ENCODE data around the gene TMEM245. TPM values are rescaled to one million over a fixed set of nuclear protein-coding genes. Genes with fewer than 3 reads are reported as not detected.
A peak's percentile ranks its signal among the peaks of the same experiment; 100 is the strongest.

TMEM245 gene
- total RNA-seq, 1 experiment from 2014 or later, result 54.0 TPM

DNA sequence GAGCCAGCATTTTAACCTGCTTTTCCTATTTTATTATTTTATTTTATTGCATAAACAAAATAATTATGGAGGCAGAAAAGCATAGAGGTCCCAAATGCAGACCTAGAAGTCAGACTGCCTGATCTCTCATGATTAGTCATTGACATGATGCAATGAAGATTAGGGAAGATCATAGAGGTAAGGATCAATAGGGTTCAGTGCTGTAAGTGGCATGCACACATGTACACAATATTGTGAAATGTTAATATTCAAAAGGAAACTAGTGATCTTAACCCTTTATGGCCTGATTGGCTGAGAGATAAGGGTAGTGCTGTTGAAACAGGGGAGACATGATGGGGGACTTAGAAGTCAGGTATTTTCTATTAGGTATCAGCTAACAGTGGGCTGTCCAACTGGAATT lies 48.4 kb upstream of the TMEM245 start (continued):
- no peak for TF ChIP-seq SIN3A (IDR thresholded peaks at IDR 0.05; ENCODE audit: borderline replicate concordance, insufficient read depth, low read depth, low read length)

DNA sequence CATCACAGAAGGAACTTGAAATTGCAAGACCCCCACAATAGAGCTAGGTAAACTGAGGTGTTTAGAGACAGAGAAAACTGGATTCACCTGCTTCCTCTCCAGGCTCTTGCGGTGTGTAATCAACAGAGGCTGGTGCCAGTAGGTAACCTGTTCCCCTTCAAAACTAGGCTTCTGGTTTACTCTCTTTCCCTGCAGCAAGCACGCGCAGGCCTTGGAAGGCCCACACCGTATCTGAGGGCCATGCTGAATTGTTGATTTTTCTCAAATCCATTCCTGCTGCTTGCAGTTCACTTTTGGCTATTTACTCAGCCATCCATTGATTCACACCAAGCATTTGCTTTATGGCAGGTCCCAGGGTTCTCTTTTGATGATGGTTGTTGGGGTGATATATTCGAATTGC lies 48.0 kb upstream of the TMEM245 start:
- in situ Hi-C loops (cut with HindIII; ENCODE audit: low pct_unique_long_range_greater_than_20kb, low sequenced_read_pairs) (no loop called here), intact Hi-C loops (cut with micrococcal nuclease; ENCODE audit: unreplicated experiment) (no loop called here)
- no peak for ATAC-seq
- H3K4me3 ChIP-seq (ENCODE audit: low read depth in 2 of 2, low read length in 2 of 2), result no peak overlapping the region
- BruUV-seq (replicated peaks), result no TSS peak
- ChIA-PET CTCF (no interaction called here), POLR2A (interaction anchor here (0.6 kb wide), 1 partner anchor 75 kb away, joined by 3 read pairs; no protein-coding TSS in a partner anchor)
- no peak for DNase-seq (ENCODE audit: low read depth, low spot score)
- H3K36me3 ChIP-seq (ENCODE audit: control insufficient read depth, insufficient read depth, low read length), result no peaks in the 10 kb centered on the region
- TF ChIP-seq SIN3A (IDR thresholded peaks at IDR 0.05; ENCODE audit: borderline replicate concordance, insufficient read depth, low read depth, low read length), result no peak
- TF ChIP-seq TCF7L2 (IDR thresholded peaks at IDR 0.05; ENCODE audit: low read depth, low read length), result no peak
- no peak for TF ChIP-seq POLR2AphosphoS5 (IDR thresholded peaks at IDR 0.05; ENCODE audit: low read depth, low read length)
- TF ChIP-seq, protein P1, sequence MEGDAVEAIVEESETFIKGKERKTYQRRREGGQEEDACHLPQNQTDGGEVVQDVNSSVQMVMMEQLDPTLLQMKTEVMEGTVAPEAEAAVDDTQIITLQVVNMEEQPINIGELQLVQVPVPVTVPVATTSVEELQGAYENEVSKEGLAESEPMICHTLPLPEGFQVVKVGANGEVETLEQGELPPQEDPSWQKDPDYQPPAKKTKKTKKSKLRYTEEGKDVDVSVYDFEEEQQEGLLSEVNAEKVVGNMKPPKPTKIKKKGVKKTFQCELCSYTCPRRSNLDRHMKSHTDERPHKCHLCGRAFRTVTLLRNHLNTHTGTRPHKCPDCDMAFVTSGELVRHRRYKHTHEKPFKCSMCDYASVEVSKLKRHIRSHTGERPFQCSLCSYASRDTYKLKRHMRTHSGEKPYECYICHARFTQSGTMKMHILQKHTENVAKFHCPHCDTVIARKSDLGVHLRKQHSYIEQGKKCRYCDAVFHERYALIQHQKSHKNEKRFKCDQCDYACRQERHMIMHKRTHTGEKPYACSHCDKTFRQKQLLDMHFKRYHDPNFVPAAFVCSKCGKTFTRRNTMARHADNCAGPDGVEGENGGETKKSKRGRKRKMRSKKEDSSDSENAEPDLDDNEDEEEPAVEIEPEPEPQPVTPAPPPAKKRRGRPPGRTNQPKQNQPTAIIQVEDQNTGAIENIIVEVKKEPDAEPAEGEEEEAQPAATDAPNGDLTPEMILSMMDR (IDR thresholded peaks at IDR 0.05), result no peak
- TF ChIP-seq, protein P2, sequence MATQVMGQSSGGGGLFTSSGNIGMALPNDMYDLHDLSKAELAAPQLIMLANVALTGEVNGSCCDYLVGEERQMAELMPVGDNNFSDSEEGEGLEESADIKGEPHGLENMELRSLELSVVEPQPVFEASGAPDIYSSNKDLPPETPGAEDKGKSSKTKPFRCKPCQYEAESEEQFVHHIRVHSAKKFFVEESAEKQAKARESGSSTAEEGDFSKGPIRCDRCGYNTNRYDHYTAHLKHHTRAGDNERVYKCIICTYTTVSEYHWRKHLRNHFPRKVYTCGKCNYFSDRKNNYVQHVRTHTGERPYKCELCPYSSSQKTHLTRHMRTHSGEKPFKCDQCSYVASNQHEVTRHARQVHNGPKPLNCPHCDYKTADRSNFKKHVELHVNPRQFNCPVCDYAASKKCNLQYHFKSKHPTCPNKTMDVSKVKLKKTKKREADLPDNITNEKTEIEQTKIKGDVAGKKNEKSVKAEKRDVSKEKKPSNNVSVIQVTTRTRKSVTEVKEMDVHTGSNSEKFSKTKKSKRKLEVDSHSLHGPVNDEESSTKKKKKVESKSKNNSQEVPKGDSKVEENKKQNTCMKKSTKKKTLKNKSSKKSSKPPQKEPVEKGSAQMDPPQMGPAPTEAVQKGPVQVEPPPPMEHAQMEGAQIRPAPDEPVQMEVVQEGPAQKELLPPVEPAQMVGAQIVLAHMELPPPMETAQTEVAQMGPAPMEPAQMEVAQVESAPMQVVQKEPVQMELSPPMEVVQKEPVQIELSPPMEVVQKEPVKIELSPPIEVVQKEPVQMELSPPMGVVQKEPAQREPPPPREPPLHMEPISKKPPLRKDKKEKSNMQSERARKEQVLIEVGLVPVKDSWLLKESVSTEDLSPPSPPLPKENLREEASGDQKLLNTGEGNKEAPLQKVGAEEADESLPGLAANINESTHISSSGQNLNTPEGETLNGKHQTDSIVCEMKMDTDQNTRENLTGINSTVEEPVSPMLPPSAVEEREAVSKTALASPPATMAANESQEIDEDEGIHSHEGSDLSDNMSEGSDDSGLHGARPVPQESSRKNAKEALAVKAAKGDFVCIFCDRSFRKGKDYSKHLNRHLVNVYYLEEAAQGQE (IDR thresholded peaks at IDR 0.05; ENCODE audit: insufficient read depth in 1 of 2, low read depth in 2 of 2, low read length in 1 of 2), result no peak
- no peaks in the 10 kb centered on the region for H3K27me3 ChIP-seq (ENCODE audit: control insufficient read depth, insufficient read depth, low read length)
- no peaks in the 10 kb centered on the region for H3K9me3 ChIP-seq (ENCODE audit: control insufficient read depth, insufficient read depth, low read depth, low read length)
- no peak overlapping the region for H3K27ac ChIP-seq (ENCODE audit: low read length)
- no peaks in the 10 kb centered on the region for H3K4me1 ChIP-seq (ENCODE audit: control insufficient read depth, insufficient read depth, low read length)

DNA sequence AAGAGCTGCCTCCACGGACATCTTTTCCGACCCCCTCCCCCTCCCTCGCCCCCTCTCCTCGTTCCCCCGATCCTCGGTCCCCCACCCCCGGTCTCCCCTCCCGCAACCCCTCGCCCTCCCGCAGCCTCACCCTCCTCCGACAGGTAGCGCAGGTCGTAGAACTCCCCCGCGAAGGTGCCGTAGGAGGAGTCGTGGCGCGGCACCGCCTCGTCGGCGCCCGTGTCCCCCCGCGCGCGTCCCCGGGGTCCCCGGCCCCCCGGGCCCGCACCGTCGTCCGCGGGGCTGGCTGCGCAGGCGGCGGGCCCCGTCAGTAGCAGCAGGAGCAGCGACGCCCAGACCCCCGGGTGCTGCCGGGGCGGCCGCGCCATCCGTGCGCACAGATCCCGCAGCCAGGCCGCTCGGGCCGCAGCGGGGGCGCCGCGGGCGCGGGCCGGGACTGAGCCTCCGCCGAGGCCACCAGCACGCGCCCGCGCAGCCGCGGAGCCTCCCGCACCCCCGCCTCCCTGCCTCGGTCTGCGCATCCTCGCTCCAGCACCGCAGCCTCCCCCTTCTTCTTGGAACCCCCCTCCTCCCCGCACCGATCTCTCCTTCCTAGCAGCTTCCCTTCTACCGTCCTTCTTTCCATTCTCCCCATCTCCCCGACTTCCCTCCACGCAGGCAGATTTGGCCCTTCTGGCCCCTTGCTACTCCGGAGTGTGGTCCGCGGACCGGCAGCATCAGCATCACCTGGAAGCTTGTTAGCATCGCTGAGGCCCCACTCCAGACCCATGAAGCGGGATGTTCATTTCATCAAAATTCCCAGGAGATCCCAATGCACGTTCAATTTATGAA lies 47.2 kb upstream of the TMEM245 start, which contains the start of gene FRRS1L:
Gene FRRS1L, minus strand, starts transcription at position 479 of the 831 bp plus-strand sequence. Its CDS starts 111 bp downstream, at position 368.
- H3K27me3 ChIP-seq (ENCODE audit: control insufficient read depth, insufficient read depth, low read length), result no peaks in the 10 kb centered on the region
- peak within 1 kb of the TSS; percentile 25 to 34 for H3K4me3 ChIP-seq (ENCODE audit: low read depth in 2 of 2, low read length in 2 of 2)
- TF ChIP-seq TCF7L2 (IDR thresholded peaks at IDR 0.05; ENCODE audit: low read depth, low read length), result no peak
- TF ChIP-seq, protein P2 (IDR thresholded peaks at IDR 0.05; ENCODE audit: insufficient read depth in 1 of 2, low read depth in 2 of 2, low read length in 1 of 2), result no peak
- intact Hi-C loops (cut with micrococcal nuclease; ENCODE audit: unreplicated experiment) (no loop called here), in situ Hi-C loops (cut with HindIII; ENCODE audit: low pct_unique_long_range_greater_than_20kb, low sequenced_read_pairs) (no loop called here)
- BruUV-seq (replicated peaks), result no TSS peak
- ATAC-seq (peak; percentile 90), DNase-seq (ENCODE audit: low read depth, low spot score) (no peak)
- no peaks in the 10 kb centered on the region for H3K36me3 ChIP-seq (ENCODE audit: control insufficient read depth, insufficient read depth, low read length)
- ChIA-PET CTCF (no interaction called here), POLR2A (no interaction called here)
- H3K27ac ChIP-seq (ENCODE audit: low read length), result no peak within 1 kb of the TSS
- H3K4me1 ChIP-seq (ENCODE audit: control insufficient read depth, insufficient read depth, low read length), result no peaks in the 10 kb centered on the region
- H3K9me3 ChIP-seq (ENCODE audit: control insufficient read depth, insufficient read depth, low read depth, low read length), result no peaks in the 10 kb centered on the region

Data from Panc1 (cell line).